GM12878 (cell line): ENCODE results near the gene REPS1. TPM values are rescaled to one million over a fixed set of nuclear protein-coding genes. Genes with fewer than 3 reads are reported as not detected.

Experiments
- ATAC-seq: fragments of 200-7000 bp; cut with Tn5 transposase; 3 replicates; pipeline ENCODE4 v1.9.1; 2020; ENCODE audit warnings: mild to moderate bottlenecking, moderate library complexity
- BruUV-seq: library from RNA; stranded (reverse); fragments of 400-500 nt; replicated peaks from 2 replicates; lab custom pipeline; 2021; lab: Mats Ljungman, UMichigan
- CTCF ChIA-PET: fragments of 300-600 bp; sonication (Branson Sonifier 250); formaldehyde crosslinking; extraction: SDS; loops from one replicate; lab custom pipeline; 2021; ENCODE audit warnings: inconsistent platforms; lab: Yijun Ruan, JAX
- POLR2A ChIA-PET: fragments of 350-600 bp; formaldehyde crosslinking; extraction: SDS; loops from one replicate; lab custom pipeline; 2021; ENCODE audit warnings: inconsistent platforms; lab: Charles Lee
- RAD21 ChIA-PET: fragments of 300-600 bp; sonication (Branson Sonifier 250); formaldehyde crosslinking; loops from one replicate; lab custom pipeline; 2023; ENCODE audit warnings: antibody characterized with exemption; ENCODE audit not compliant: unreplicated experiment; lab: Charles Lee
- SMC1A ChIA-PET: fragments of 300-600 bp; sonication (Branson Sonifier 250); formaldehyde crosslinking; loops from one replicate; lab custom pipeline; 2023; ENCODE audit not compliant: unreplicated experiment, uncharacterized antibody; lab: Charles Lee
- DNase-seq: peaks from one replicate; pipeline ENCODE4 v3.0.0-alpha.2; 2011; ENCODE audit warnings: low read depth, low spot score
- FAIRE-seq: peaks from 3 replicates; lab custom pipeline; 2011; peaks lifted over from hg19 to GRCh38; lab: Jason Lieb, UNC
- H2AFZ ChIP-seq: 2 replicates; pipeline ENCODE4 v1.6.0; 2011; ENCODE audit warnings: low read depth, low read length, control low read depth; ENCODE audit not compliant: control insufficient read depth
- H3K27ac ChIP-seq: 2 replicates; pipeline ENCODE4 v1.5.1; 2011; ENCODE audit warnings: control low read depth; ENCODE audit not compliant: control insufficient read depth, insufficient read depth
- H3K27me3 ChIP-seq, 2 experiments: replicated peaks in 1 of 2; 2 replicates each; pipeline versions ENCODE4 v1.6.0 to v1.6.1; 2011; ENCODE audit warnings: low read length in 1 of 2; ENCODE audit not compliant: control insufficient read depth in 2 of 2, insufficient read depth in 2 of 2
- H3K36me3 ChIP-seq, 2 experiments: 2 replicates each; pipeline ENCODE4 v1.5.1; 2011; ENCODE audit warnings: low read length in 1 of 2; ENCODE audit not compliant: control insufficient read depth in 2 of 2, insufficient read depth in 2 of 2
- H3K4me1 ChIP-seq: 2 replicates; pipeline ENCODE4 v1.6.1; 2011; ENCODE audit warnings: mild to moderate bottlenecking, low read length, moderate library complexity, mixed read lengths; ENCODE audit not compliant: control insufficient read depth, insufficient read depth
- H3K4me2 ChIP-seq: 2 replicates; pipeline ENCODE4 v1.6.0; 2011; ENCODE audit warnings: control low read depth; ENCODE audit not compliant: control insufficient read depth, insufficient read depth
- H3K4me3 ChIP-seq: fragments of 200-600 bp; sonication (generic); 2 replicates; pipeline ENCODE4 v1.5.1; 2016
- H3K79me2 ChIP-seq: 2 replicates; pipeline ENCODE4 v1.6.0; 2011; ENCODE audit warnings: low read length; ENCODE audit not compliant: control insufficient read depth, insufficient read depth
- H3K9ac ChIP-seq: 2 replicates; pipeline ENCODE4 v1.8.0; 2011; ENCODE audit warnings: low read length, control low read depth, mixed read lengths; ENCODE audit not compliant: control insufficient read depth, insufficient read depth
- H3K9me3 ChIP-seq: replicated peaks from 3 replicates; pipeline ENCODE4 v1.5.1; 2011; ENCODE audit warnings: mild to moderate bottlenecking, low read length; ENCODE audit not compliant: control insufficient read depth, insufficient read depth
- H4K20me1 ChIP-seq: 2 replicates; pipeline ENCODE4 v1.6.0; 2011; ENCODE audit not compliant: control insufficient read depth, insufficient read depth
- POU2F2 ChIP-seq: IDR thresholded peaks from 3 replicates; pipeline ENCODE4 v1.6.1; 2011; ENCODE audit warnings: low read depth, mild to moderate bottlenecking, low read length, borderline replicate concordance
- TCF12 ChIP-seq: IDR thresholded peaks from 2 replicates; pipeline ENCODE4 v1.6.1; 2011; ENCODE audit warnings: low read depth, mild to moderate bottlenecking, low read length
- WRNIP1 ChIP-seq: IDR thresholded peaks from 2 replicates; pipeline ENCODE4 v1.6.1; 2011; ENCODE audit warnings: low read depth, low read length, improper control_type of control experiment, borderline replicate concordance
- WGBS: methylation state at CpG from one replicate; pipeline ENCODE4 v1.1.6; 2016; ENCODE audit warnings: low lambda C conversion rate; ENCODE audit not compliant: insufficient replicate concordance, insufficient coverage; ENCODE audit errors: missing lambda C conversion rate; 5-methylcytosine and 5-hydroxymethylcytosine counted together
- in situ Hi-C: fragments of 300-500 bp; cut with MboI; formaldehyde crosslinking; loops from 9 replicates; pipeline ENCODE4 v1.14.3; 2018; ENCODE audit warnings: mixed read lengths
- intact Hi-C: fragments of 100-400 bp; cut with micrococcal nuclease; formaldehyde crosslinking; loops from one replicate; pipeline ENCODE4 v1.14.2; 2022; ENCODE audit not compliant: unreplicated experiment
- polyA plus RNA-seq, 11 experiments: library from polyadenylated mRNA; depleted of rRNA in 4 of 11; unstranded in 6 of 11; stranded (reverse) in 5 of 11; fragments of >200 nt; fragmentation: Nextera tagmentation in 4 of 11; fragmentation: Illumina TruSeq in 1 of 11; extraction: Ambion mirVana in 4 of 11; extraction: Trizol in 1 of 11; gene quantifications; 1 replicate in 1 of 11; 2 replicates in 10 of 11; pipeline versions ENCODE4 v1.2.1 to v1.2.3, GENCODE V29; 2011 to 2016; ENCODE audit warnings: inconsistent platforms in 2 of 11, missing spikeins in 2 of 11, low read depth in 1 of 11
- total RNA-seq, 4 experiments: library from RNA; depleted of rRNA in 3 of 4; stranded (reverse); fragments of >200 nt in 3 of 4; fragmentation: Illumina TruSeq in 1 of 4; extraction: Trizol in 1 of 4; gene quantifications; 2 replicates each; pipeline versions ENCODE4 v1.2.1 to v1.2.3, GENCODE V29; 2013 to 2021

The REPS1 gene
- total and polyA plus RNA-seq, 10 of the 15 experiments (the other 5 are each of a cell fraction or from before 2014, with no cell fraction given), result 13.7 to 59.3 (median 31.7) TPM

DNA sequence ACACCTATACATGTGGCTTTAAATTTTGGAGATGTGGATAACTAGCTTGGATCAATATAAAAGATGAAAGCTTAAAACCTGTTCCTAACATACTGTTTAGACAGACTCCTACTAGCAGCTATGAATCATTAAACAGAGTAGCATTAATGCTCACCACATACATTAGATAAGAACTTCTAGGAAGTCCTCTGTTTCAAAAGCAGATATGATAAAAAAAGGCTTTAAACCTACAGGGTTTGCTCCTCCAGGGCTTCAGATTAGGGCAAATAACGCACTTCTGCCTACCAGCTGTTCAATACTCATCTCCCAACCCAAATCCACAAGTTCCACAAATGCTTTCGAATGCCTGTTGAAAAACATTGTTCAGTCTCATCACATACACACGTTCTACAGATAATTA is 1.5 kb downstream of the REPS1 start:
- peak overlapping the region; percentile 86 for H3K27ac ChIP-seq
- RAD21 ChIA-PET, result interaction anchor here (0.5 to 6.4 kb wide), 19 partner anchors 12 to 383 kb away, joined by 3 to 94 read pairs (median 5); partner anchors contain the start of gene CCDC28A

DNA sequence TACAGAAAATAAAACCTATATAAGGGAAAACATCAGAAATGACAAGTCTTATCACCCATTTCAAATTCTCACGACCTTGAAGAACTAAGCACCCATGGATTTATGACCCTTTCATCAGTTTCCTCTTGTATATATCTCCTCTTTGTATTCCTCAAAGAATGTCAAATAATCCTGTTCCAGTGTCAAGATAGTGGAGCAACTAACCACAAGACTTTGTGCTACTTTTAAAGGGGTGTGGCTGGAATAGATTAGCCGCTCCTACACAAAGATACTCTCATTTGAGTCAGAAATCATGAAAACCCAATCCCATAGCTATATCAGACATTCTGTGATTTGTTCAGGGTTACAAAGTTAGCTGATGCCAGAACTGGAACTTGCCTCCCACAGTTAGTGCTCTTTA is 6.6 kb downstream of the REPS1 start:
- 0 out of 2 replicates have a peak, but pooled peaks cover 3% of the 10 kb centered on the region for H4K20me1 ChIP-seq

More for the DNA sequence above, 1.5 kb downstream of the REPS1 start:
- Histone ChIP-seq H3K4me3 (peak overlapping the region; percentile 96), H3K9ac (peak overlapping the region; percentile 87)
- 24% methylated on average over 3 of the region's 3 CpGs for WGBS
- ChIA-PET CTCF (interaction anchor here (0.7 to 9.6 kb wide), 15 partner anchors 12 to 781 kb away, joined by 3 to 166 read pairs (median 4); partner anchors contain the start of gene ABRACL), POLR2A (interaction anchor here (0.5 to 3.3 kb wide), 6 partner anchors 11 to 262 kb away, joined by 3 to 21 read pairs (median 4); no protein-coding TSS in a partner anchor), SMC1A (interaction anchor here (0.9 to 11.4 kb wide), 12 partner anchors 10 to 378 kb away, joined by 3 to 163 read pairs (median 8); no protein-coding TSS in a partner anchor)
- DNase-seq, result no peak
- TF ChIP-seq TCF12 (no peak), WRNIP1 (no peak)
- TF ChIP-seq, all 136 proteins: peak for 0
- BruUV-seq, result no TSS peak
- in situ Hi-C loops (loop anchor here (5.0 kb wide), 1 partner anchor 169 kb away; no protein-coding TSS in a partner anchor), intact Hi-C loops (loop anchor here (2.0 to 5.0 kb wide), 3 partner anchors 104 to 399 kb away; no protein-coding TSS in a partner anchor)
- Histone ChIP-seq H3K27me3 (no peaks in the 10 kb centered on the region), H2AFZ (no peak overlapping the region), H3K36me3 (no peaks in the 10 kb centered on the region), H3K4me2 (peak overlapping the region; percentile 91), H3K9me3 (no peaks in the 10 kb centered on the region), H3K4me1 (no peaks in the 10 kb centered on the region), H3K79me2 (peaks cover 62% of the 10 kb centered on the region), H4K20me1 (0 out of 2 replicates have a peak, but pooled peaks cover 3% of the 10 kb centered on the region)
- ATAC-seq, result peak; percentile 3
- no peak for FAIRE-seq

More for the DNA sequence above, 6.6 kb downstream of the REPS1 start:
- FAIRE-seq (no peak), ATAC-seq (no peak), DNase-seq (no peak)
- TF ChIP-seq POU2F2, result no peak
- no peaks in the 10 kb centered on the region for H3K27me3 ChIP-seq
- intact Hi-C loops (no loop called here), in situ Hi-C loops (no loop called here)
- POLR2A ChIA-PET, result interaction anchor here (0.8 to 1.4 kb wide), 3 partner anchors 10 to 25 kb away, joined by 3 to 4 read pairs (median 4); no protein-coding TSS in a partner anchor
- H3K4me2 ChIP-seq, result peak overlapping the region; percentile 15
- SMC1A ChIA-PET, result interaction anchor here (1.3 to 2.0 kb wide), 5 partner anchors 10 to 88 kb away, joined by 5 to 17 read pairs (median 6); no protein-coding TSS in a partner anchor
- H3K36me3 ChIP-seq, result no peaks in the 10 kb centered on the region
- H3K4me3 ChIP-seq, result no peak overlapping the region
- TSS peak; percentile 0 for BruUV-seq
- CTCF ChIA-PET, result interaction anchor here (0.6 to 1.7 kb wide), 6 partner anchors 9 to 166 kb away, joined by 3 to 9 read pairs (median 3); no protein-coding TSS in a partner anchor
- H3K4me1 ChIP-seq, result peaks cover 9% of the 10 kb centered on the region; the same call in 1 of the 2 replicates
- no peak overlapping the region for H3K27ac ChIP-seq
- RAD21 ChIA-PET, result interaction anchor here (0.6 to 2.4 kb wide), 6 partner anchors 10 to 342 kb away, joined by 3 to 12 read pairs (median 4); no protein-coding TSS in a partner anchor
- no peak overlapping the region for H3K9ac ChIP-seq
- no peak overlapping the region for H2AFZ ChIP-seq
- H3K9me3 ChIP-seq, result no peaks in the 10 kb centered on the region
- 100% methylated on average over 2 of the region's 2 CpGs for WGBS
- peaks cover 92% of the 10 kb centered on the region for H3K79me2 ChIP-seq
